ENCODE data around the gene EMILIN2. TPM values are rescaled to one million over a fixed set of nuclear protein-coding genes. Genes with fewer than 3 reads are reported as not detected.

The EMILIN2 gene
- total RNA-seq, 2 experiments from 2014 or later = 3.2 to 3.3 TPM

- H3K36me3 ChIP-seq (ENCODE audit: insufficient read depth, low read length) = no peaks in the 10 kb centered on the region
- POLR2A ChIA-PET = interaction anchor here (0.6 kb wide), 1 partner anchor 105 kb away, joined by 3 read pairs; no protein-coding TSS in a partner anchor
- H3K4me3 ChIP-seq (ENCODE audit: low read length) = no peak overlapping the region
- H3K27ac ChIP-seq (ENCODE audit: low read depth in 1 of 2, low read length in 2 of 2) = no peak overlapping the region
- CTCF ChIA-PET = no interaction called here
- H3K27me3 ChIP-seq (ENCODE audit: control insufficient read depth in 1 of 2, insufficient read depth in 2 of 2, low read length in 2 of 2) = no peaks in the 10 kb centered on the region
- no peak overlapping the region for H3K4me3 Mint-ChIP-seq
- no peak for TF ChIP-seq CTCF (IDR thresholded peaks at IDR 0.05)
- no peaks in the 10 kb centered on the region for H3K36me3 Mint-ChIP-seq (ENCODE audit: low read depth)
- no peak overlapping the region for H3K27ac Mint-ChIP-seq
- intact Hi-C loops (cut with DNase I, micrococcal nuclease) = no loop called here
- ATAC-seq (ENCODE audit: poor library complexity) (no peak), DNase-seq (no peak)
- H3K9me3 Mint-ChIP-seq = no peaks in the 10 kb centered on the region
- no peaks in the 10 kb centered on the region for H3K27me3 Mint-ChIP-seq
- H3K4me1 Mint-ChIP-seq (ENCODE audit: low read depth) = peaks cover 14% of the 10 kb centered on the region
- peaks cover 0 to 5% of the 10 kb centered on the region in 2 experiments for H3K9me3 ChIP-seq (ENCODE audit: control insufficient read depth in 1 of 2, insufficient read depth in 1 of 2, low read length in 2 of 2)
- H3K4me1 ChIP-seq (ENCODE audit: insufficient read depth, low read length) = peaks cover 41% of the 10 kb centered on the region
Observed at GRCh38 chr18:2896990-2897389, 50.2 kb downstream of the EMILIN2 start.

DNA sequence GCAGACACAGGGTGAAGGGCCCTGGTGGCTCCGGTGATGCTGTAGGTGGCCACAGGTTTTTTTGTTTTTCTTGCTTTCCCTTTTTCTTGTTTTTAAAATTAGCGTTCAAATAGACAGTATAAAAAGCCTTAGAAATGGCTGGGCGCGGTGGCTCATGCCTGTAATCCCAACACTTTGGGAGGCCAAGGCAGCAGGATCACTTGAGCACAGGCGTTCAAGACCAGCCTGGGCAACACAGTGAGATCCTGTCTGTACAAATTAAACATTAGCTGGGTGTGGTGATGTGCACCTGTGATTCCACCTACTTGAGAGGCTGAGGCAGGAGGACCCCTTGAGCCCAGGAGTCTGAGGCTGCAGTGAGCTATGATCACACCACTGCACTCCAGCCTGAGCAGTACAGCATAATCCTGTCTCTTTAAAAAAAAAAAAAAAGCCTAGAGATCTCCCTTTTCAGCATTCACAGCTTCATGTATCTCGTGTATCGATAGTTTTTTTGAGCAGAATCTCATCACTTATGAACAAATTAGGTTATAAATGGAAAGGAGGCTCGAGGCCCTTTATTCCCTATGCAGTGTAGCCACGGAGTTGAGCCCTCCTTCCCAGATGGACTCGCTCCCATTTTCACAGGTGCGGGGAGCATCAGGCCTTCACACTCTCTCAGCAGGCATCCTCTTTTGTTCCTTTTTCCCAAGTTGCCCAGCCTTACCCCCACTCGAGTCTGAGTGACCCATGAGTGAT is 50.8 kb downstream of the EMILIN2 start:
- ATAC-seq (ENCODE audit: poor library complexity) (no peak), DNase-seq (no peak)
- Mint-ChIP-seq H3K36me3 (ENCODE audit: low read depth) (no peaks in the 10 kb centered on the region), H3K27me3 (no peaks in the 10 kb centered on the region), H3K9me3 (no peaks in the 10 kb centered on the region), H3K4me1 (ENCODE audit: low read depth) (peaks cover 9% of the 10 kb centered on the region), H3K4me3 (no peak overlapping the region), H3K27ac (no peak overlapping the region)
- no peak for TF ChIP-seq CTCF (IDR thresholded peaks at IDR 0.05)
- Histone ChIP-seq H3K27me3 (ENCODE audit: control insufficient read depth in 1 of 2, insufficient read depth in 2 of 2, low read length in 2 of 2) (no peaks in the 10 kb centered on the region), H3K27ac (ENCODE audit: low read depth in 1 of 2, low read length in 2 of 2) (no peak overlapping the region), H3K4me1 (ENCODE audit: insufficient read depth, low read length) (peaks cover 37% of the 10 kb centered on the region), H3K4me3 (ENCODE audit: low read length) (no peak overlapping the region), H3K9me3 (ENCODE audit: control insufficient read depth in 1 of 2, insufficient read depth in 1 of 2, low read length in 2 of 2) (peaks cover 0 to 5% of the 10 kb centered on the region in 2 experiments), H3K36me3 (ENCODE audit: insufficient read depth, low read length) (no peaks in the 10 kb centered on the region)
- intact Hi-C loops (cut with DNase I, micrococcal nuclease) = no loop called here
- ChIA-PET POLR2A (no interaction called here), CTCF (no interaction called here)

GRCh38 chr18:2898186-2898640 is 51.4 kb downstream of the EMILIN2 start:
- peaks cover 0 to 5% of the 10 kb centered on the region in 2 experiments for H3K9me3 ChIP-seq (ENCODE audit: control insufficient read depth in 1 of 2, insufficient read depth in 1 of 2, low read length in 2 of 2)
- no peaks in the 10 kb centered on the region for H3K27me3 ChIP-seq (ENCODE audit: control insufficient read depth in 1 of 2, insufficient read depth in 2 of 2, low read length in 2 of 2)
- no peak for ATAC-seq (ENCODE audit: poor library complexity)
- intact Hi-C loops (cut with DNase I, micrococcal nuclease) = no loop called here
- H3K4me3 ChIP-seq (ENCODE audit: low read length) = no peak overlapping the region
- no peaks in the 10 kb centered on the region for H3K27me3 Mint-ChIP-seq
- peaks cover 6% of the 10 kb centered on the region for H3K4me1 Mint-ChIP-seq (ENCODE audit: low read depth)
- H3K36me3 ChIP-seq (ENCODE audit: insufficient read depth, low read length) = no peaks in the 10 kb centered on the region
- no peak overlapping the region for H3K4me3 Mint-ChIP-seq
- peaks cover 31% of the 10 kb centered on the region for H3K4me1 ChIP-seq (ENCODE audit: insufficient read depth, low read length)
- H3K36me3 Mint-ChIP-seq (ENCODE audit: low read depth) = no peaks in the 10 kb centered on the region
- TF ChIP-seq CTCF (IDR thresholded peaks at IDR 0.05) = no peak
- H3K27ac Mint-ChIP-seq = no peak overlapping the region
- H3K27ac ChIP-seq (ENCODE audit: low read depth in 1 of 2, low read length in 2 of 2) = no peak overlapping the region
- peak in 2 of 14 experiments; percentile 29 to 54 for DNase-seq
- ChIA-PET CTCF (no interaction called here), POLR2A (interaction anchor here (0.6 to 2.0 kb wide), 2 partner anchors 15 to 136 kb away, joined by 3 to 5 read pairs; no protein-coding TSS in a partner anchor)
- no peaks in the 10 kb centered on the region for H3K9me3 Mint-ChIP-seq
